ENCODE data around the gene CLIP1. TPM values are rescaled to one million over a fixed set of nuclear protein-coding genes. Genes with fewer than 3 reads are reported as not detected.

The CLIP1 gene
- total and polyA plus RNA-seq, 2 of the 13 experiments (the other 11 are each of a cell fraction or from before 2014, with no cell fraction given), result 28.9 to 43.7 TPM

GRCh38 chr12:122422730-122423257, 325 bp upstream of the CLIP1 start (continued):
- TF ChIP-seq BCL6 (CRISPR knock-in tag; IDR thresholded peaks at IDR 0.05), result peak; percentile 29; the same call in 1 of the 2 replicates
- TF ChIP-seq, protein P1, sequence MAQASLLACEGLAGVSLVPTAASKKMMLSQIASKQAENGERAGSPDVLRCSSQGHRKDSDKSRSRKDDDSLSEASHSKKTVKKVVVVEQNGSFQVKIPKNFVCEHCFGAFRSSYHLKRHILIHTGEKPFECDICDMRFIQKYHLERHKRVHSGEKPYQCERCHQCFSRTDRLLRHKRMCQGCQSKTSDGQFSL (CRISPR knock-in tag; IDR thresholded peaks at IDR 0.05), result no peak
- no peak for TF ChIP-seq TERF1 (CRISPR knock-in tag; IDR thresholded peaks at IDR 0.05)
- no peak for TF ChIP-seq ZNF33A (CRISPR knock-in tag; IDR thresholded peaks at IDR 0.05; ENCODE audit: borderline replicate concordance)
- TF ChIP-seq ZNF557 (CRISPR knock-in tag; IDR thresholded peaks at IDR 0.05), result no peak
- TF ChIP-seq SAP130 (CRISPR knock-in tag; IDR thresholded peaks at IDR 0.05; ENCODE audit: low read depth), result peak; percentile 44
- 0 out of 4 replicates have a peak, but pooled peaks of 1 of the 2 experiments have one; percentile 8 for TF ChIP-seq HMGXB4 (CRISPR knock-in tag; IDR thresholded peaks at IDR 0.05; ENCODE audit: borderline replicate concordance in 1 of 2, low read depth in 1 of 2)
- no peak for TF ChIP-seq ZNF772 (CRISPR knock-in tag; IDR thresholded peaks at IDR 0.05)
- TF ChIP-seq SMAD9 (CRISPR knock-in tag; IDR thresholded peaks at IDR 0.05), result no peak
- TF ChIP-seq CBX2 (IDR thresholded peaks at IDR 0.05; ENCODE audit: low read depth, low read length), result no peak
- TF ChIP-seq CBX2 (CRISPR knock-in tag; IDR thresholded peaks at IDR 0.05; ENCODE audit: low read depth), result no peak
- no peak for TF ChIP-seq ZNF230 (CRISPR knock-in tag; IDR thresholded peaks at IDR 0.05)
- TF ChIP-seq ZNF773 (CRISPR knock-in tag; IDR thresholded peaks at IDR 0.05; ENCODE audit: borderline replicate concordance), result no peak
- TF ChIP-seq NAIF1 (CRISPR knock-in tag; IDR thresholded peaks at IDR 0.05; ENCODE audit: borderline replicate concordance), result no peak
- no peak for TF ChIP-seq NFKB2 (CRISPR knock-in tag; IDR thresholded peaks at IDR 0.05; ENCODE audit: borderline replicate concordance)
- no peak for TF ChIP-seq RFX5 (IDR thresholded peaks at IDR 0.05; ENCODE audit: low read depth, low read length)
- TF ChIP-seq RXRA (CRISPR knock-in tag; IDR thresholded peaks at IDR 0.05), result no peak
- no peak for TF ChIP-seq SSRP1 (CRISPR knock-in tag; IDR thresholded peaks at IDR 0.05)
- no peak for TF ChIP-seq MATR3 (CRISPR knock-in tag; IDR thresholded peaks at IDR 0.05)
- no peak for TF ChIP-seq MXD4 (CRISPR knock-in tag; IDR thresholded peaks at IDR 0.05)
- no peak for TF ChIP-seq ZNF776 (CRISPR knock-in tag; IDR thresholded peaks at IDR 0.05)
- no peak for TF ChIP-seq ZMYM3 (CRISPR knock-in tag; IDR thresholded peaks at IDR 0.05)
- TF ChIP-seq POLR2AphosphoS2 (IDR thresholded peaks at IDR 0.05; ENCODE audit: low read depth, low read length), result no peak
- TF ChIP-seq ZFP82 (CRISPR knock-in tag; IDR thresholded peaks at IDR 0.05; ENCODE audit: borderline replicate concordance), result no peak
- TF ChIP-seq ZNF253 (CRISPR knock-in tag; IDR thresholded peaks at IDR 0.05; ENCODE audit: borderline replicate concordance), result no peak
- TF ChIP-seq ZNF451 (CRISPR knock-in tag; IDR thresholded peaks at IDR 0.05), result no peak
- TF ChIP-seq ZNF570 (CRISPR knock-in tag; IDR thresholded peaks at IDR 0.05; ENCODE audit: borderline replicate concordance), result no peak
- no peak for TF ChIP-seq RBM22 (optimal IDR thresholded peaks at IDR 0.05; ENCODE audit: low read length)
- no peak for TF ChIP-seq HNF1B (CRISPR knock-in tag; IDR thresholded peaks at IDR 0.05)
